Left kidney (tissue), 2 donors: ENCODE data around the gene EEF1AKMT3. TPM values are rescaled to one million over a fixed set of nuclear protein-coding genes. Genes with fewer than 3 reads are reported as not detected.

Source experiments
- DNase-seq: peaks from one replicate; pipeline ENCODE4 v3.0.0-alpha.2; 2013
- polyA plus RNA-seq: library from polyadenylated mRNA; unstranded; fragments of 120-200 nt; gene quantifications from one replicate; pipeline ENCODE4 v1.2.1, GENCODE V29; 2013; ENCODE audit not compliant: insufficient read length

The EEF1AKMT3 gene
- polyA plus RNA-seq, 1 donor = 13.2 TPM

- peak; percentile 97 for DNase-seq
These were observed 10.4 kb downstream of the EEF1AKMT3 start, which contains the start of gene TSFM for GRCh38 chr12:57782608-57783465. TSFM (plus strand) TSS chr12:57782787; CDS start chr12:57782802, 15 bp downstream.

- no peak for DNase-seq
These were observed 11.0 kb downstream of the EEF1AKMT3 start for GRCh38 chr12:57783466-57783801.

- DNase-seq = no peak
These were observed 11.4 kb downstream of the EEF1AKMT3 start for GRCh38 chr12:57783861-57784260.

- DNase-seq = no peak
These were observed 21.5 kb downstream of the EEF1AKMT3 start for GRCh38 chr12:57793920-57794319.

- no peak for DNase-seq
These were observed 22.9 kb downstream of the EEF1AKMT3 start for GRCh38 chr12:57795354-57795753.

- no peak for DNase-seq
These were observed 24.6 kb downstream of the EEF1AKMT3 start for GRCh38 chr12:57796996-57797395.

- no peak for DNase-seq
These were observed 25.5 kb downstream of the EEF1AKMT3 start for GRCh38 chr12:57797933-57798332.

GRCh38 chr12:57800965-57801364 lies 28.6 kb downstream of the EEF1AKMT3 start:
- no peak for DNase-seq

GRCh38 chr12:57802607-57803006 lies 30.2 kb downstream of the EEF1AKMT3 start:
- no peak for DNase-seq

GRCh38 chr12:57803319-57803893 lies 31.0 kb downstream of the EEF1AKMT3 start:
- no peak for DNase-seq

- no peak for DNase-seq
These were observed 34.3 kb downstream of the EEF1AKMT3 start for GRCh38 chr12:57806677-57807076.

- DNase-seq = no peak
These were observed 34.9 kb downstream of the EEF1AKMT3 start for GRCh38 chr12:57807285-57807684.

GRCh38 chr12:57808351-57808750 lies 35.9 kb downstream of the EEF1AKMT3 start:
- DNase-seq = no peak

GRCh38 chr12:57809425-57809824 lies 37.0 kb downstream of the EEF1AKMT3 start:
- no peak for DNase-seq

GRCh38 chr12:57810450-57810849 lies 38.0 kb downstream of the EEF1AKMT3 start:
- DNase-seq = no peak

- no peak for DNase-seq
These were observed 38.8 kb downstream of the EEF1AKMT3 start for GRCh38 chr12:57811028-57811755.

GRCh38 chr12:57813111-57813970 lies 40.9 kb downstream of the EEF1AKMT3 start:
- no peak for DNase-seq

GRCh38 chr12:57813971-57814772 lies 41.8 kb downstream of the EEF1AKMT3 start:
- DNase-seq = no peak

- no peak for DNase-seq
These were observed 43.0 kb downstream of the EEF1AKMT3 start for GRCh38 chr12:57815177-57816000.
